Ascending aorta (tissue), 2 donors: ENCODE data around the gene BCL3. TPM values are rescaled to one million over a fixed set of nuclear protein-coding genes. Genes with fewer than 3 reads are reported as not detected.

Source experiments
- DNase-seq, 2 donors: peaks; one replicate each; pipeline ENCODE4 v3.0.0-alpha.2; 2019; ENCODE audit warnings: low spot score in 2 of 2
- H3K27ac ChIP-seq, 2 donors: fragments of 200-600 bp; sonication (generic); one replicate each; pipeline ENCODE4 v1.5.1; 2016 to 2017; ENCODE audit warnings: mild to moderate bottlenecking in 1 of 2
- H3K27me3 ChIP-seq: fragments of 200-600 bp; sonication (generic); one replicate; pipeline ENCODE4 v1.5.1; 2017
- H3K36me3 ChIP-seq, 2 donors: fragments of 200-600 bp; sonication (generic); one replicate each; pipeline ENCODE4 v1.5.1; 2016
- H3K4me1 ChIP-seq, 2 donors: fragments of 200-600 bp; sonication (generic); one replicate each; pipeline ENCODE4 v1.5.1; 2016 to 2017; ENCODE audit warnings: mild to moderate bottlenecking in 1 of 2
- H3K4me3 ChIP-seq, 2 donors: fragments of 200-600 bp; sonication (generic); one replicate each; pipeline ENCODE4 v1.5.1; 2016 to 2017; ENCODE audit warnings: mild to moderate bottlenecking in 1 of 2
- H3K9me3 ChIP-seq, 2 donors: fragments of 200-600 bp; sonication (generic); one replicate each; pipeline ENCODE4 v1.5.1; 2016
- intact Hi-C: fragments of 100-400 bp; cut with DNase I; formaldehyde crosslinking; loops from one replicate; pipeline ENCODE4 v1.15.1; 2023
- total RNA-seq: library from RNA; depleted of rRNA; stranded (reverse); fragments of >200 nt; gene quantifications from one replicate; pipeline ENCODE4 v1.1.0, GENCODE V29; 2016
- TF ChIP-seq, protein P1 (sequence below), 3 experiments: fragments of 200-600 bp in 2 of 3; fragments of 450-650 bp in 1 of 3; sonication (generic) in 2 of 3; IDR thresholded peaks; one replicate each; pipeline ENCODE4 v1.5.1; 2016 to 2019; ENCODE audit warnings: antibody characterized with exemption in 3 of 3, mild to moderate bottlenecking in 1 of 3, moderate library complexity in 1 of 3

BCL3 gene
- total RNA-seq, 1 donor from 2014 or later: 66.2 TPM

DNA sequence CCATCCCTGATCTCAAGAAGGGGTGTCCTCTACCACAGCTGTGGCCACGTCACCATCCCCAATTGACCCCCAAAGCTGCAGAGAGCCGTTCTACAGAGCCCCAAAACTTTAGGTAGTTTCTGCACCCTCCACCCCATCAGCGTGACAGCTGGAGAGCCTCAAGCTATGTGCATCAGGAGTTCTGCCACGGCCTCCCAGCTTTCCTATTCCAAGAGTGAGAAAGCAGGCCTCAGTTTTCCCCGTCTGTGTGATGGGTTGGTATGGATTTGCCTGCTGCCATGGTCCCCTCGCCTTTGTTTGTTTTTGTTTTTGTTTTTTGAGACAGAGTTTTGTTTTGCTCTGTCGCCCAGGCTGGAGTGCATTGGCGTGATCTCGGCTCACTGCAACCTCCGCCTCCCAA is 1.5 kb downstream of the BCL3 start:
- Histone ChIP-seq H3K4me1 (peaks cover 19 to 41% of the 10 kb centered on the region in 2 donors), H3K36me3 (peaks cover 4 to 6% of the 10 kb centered on the region in 2 donors), H3K4me3 (peak overlapping the region; percentile 75 to 83), H3K27ac (peak overlapping the region; percentile 82 to 85), H3K27me3 (no peaks in the 10 kb centered on the region), H3K9me3 (no peaks in the 10 kb centered on the region)
- DNase-seq: no peak
- intact Hi-C loops: no loop called here
- TF ChIP-seq, protein P1, sequence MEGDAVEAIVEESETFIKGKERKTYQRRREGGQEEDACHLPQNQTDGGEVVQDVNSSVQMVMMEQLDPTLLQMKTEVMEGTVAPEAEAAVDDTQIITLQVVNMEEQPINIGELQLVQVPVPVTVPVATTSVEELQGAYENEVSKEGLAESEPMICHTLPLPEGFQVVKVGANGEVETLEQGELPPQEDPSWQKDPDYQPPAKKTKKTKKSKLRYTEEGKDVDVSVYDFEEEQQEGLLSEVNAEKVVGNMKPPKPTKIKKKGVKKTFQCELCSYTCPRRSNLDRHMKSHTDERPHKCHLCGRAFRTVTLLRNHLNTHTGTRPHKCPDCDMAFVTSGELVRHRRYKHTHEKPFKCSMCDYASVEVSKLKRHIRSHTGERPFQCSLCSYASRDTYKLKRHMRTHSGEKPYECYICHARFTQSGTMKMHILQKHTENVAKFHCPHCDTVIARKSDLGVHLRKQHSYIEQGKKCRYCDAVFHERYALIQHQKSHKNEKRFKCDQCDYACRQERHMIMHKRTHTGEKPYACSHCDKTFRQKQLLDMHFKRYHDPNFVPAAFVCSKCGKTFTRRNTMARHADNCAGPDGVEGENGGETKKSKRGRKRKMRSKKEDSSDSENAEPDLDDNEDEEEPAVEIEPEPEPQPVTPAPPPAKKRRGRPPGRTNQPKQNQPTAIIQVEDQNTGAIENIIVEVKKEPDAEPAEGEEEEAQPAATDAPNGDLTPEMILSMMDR (IDR thresholded peaks at IDR 0.05): no peak

DNA sequence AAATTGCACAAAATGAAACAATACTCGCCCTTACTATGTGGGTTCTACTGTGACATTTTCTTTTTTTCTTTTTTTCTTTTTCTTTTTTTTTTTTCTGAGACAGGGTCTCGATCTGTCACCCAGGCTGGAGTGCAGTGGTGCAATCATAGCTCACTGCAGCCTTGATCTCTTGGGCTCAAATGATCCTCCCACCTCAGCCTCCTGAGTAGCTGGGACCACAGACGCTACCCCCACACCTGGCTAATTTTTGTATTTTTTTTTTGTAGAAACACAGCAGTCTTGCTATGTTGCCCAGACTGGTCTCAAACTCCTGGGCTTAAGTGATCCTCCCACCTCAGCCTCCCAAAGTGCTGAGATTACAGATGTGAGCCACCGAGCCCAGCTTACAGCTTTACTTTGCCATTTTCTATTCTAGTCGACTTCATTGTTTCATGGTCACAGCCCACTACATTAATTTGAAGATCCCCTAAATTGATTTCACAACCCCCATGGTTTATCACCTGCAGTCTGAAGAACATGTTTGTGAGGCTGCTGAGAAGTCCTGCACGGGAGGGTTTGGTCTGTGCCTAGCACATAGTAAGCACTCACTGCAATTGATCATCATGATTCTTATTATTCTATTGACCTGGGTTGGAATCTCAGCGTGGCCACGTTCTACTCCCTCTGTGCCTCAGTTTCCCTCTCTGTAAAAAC is 3.8 kb downstream of the BCL3 start:
- TF ChIP-seq, protein P1 (IDR thresholded peaks at IDR 0.05): no peak
- Histone ChIP-seq H3K4me1 (peaks cover 22 to 57% of the 10 kb centered on the region in 2 donors), H3K9me3 (no peaks in the 10 kb centered on the region), H3K36me3 (peaks cover 4 to 6% of the 10 kb centered on the region in 2 donors), H3K27me3 (no peaks in the 10 kb centered on the region), H3K27ac (peak overlapping the region; percentile 84 to 91), H3K4me3 (peak overlapping the region; percentile 41 to 57)
- intact Hi-C loops: no loop called here
- DNase-seq: no peak

DNA sequence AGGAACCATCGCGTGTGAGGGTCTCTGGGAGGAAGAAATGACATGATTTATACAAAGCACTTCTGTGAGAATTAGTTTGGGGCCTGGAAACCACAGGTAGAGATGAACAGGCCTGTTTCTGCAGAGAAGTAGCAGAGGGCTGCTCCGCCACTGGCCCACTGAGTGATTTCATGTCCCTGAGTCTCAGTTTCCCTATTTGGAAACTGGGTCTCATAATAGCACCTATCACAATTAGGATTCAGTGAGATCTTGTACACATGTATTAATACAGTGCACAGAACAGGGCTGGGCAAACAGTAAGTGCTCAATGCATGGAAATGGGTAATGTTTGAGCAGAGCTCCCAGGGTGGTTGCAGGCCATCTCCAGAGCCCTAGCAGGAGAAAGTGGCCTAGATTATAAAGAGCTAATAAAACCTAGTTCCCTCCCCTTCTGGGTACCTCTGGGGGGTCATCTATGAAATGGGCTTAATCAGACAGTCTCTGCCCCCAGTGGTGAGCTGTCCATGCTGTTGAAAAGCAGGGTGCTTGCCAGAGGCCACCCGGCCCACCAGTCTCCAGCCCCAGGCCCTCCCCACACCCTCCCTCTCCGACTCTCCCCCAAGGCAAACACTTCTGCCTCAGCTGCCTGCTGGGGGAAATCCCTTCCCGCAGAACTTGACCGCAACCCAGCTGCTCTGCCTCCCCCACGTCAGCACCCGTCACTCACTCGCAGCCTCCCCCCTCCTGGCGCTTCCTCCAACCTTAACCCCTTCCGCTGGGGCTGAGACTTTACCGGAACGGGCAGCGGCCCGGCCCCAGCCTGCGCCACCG is 4.5 kb downstream of the BCL3 start:
- intact Hi-C loops: no loop called here
- DNase-seq: peak; percentile 86 to 94
- TF ChIP-seq, protein P1 (IDR thresholded peaks at IDR 0.05): no peak
- peak overlapping the region; percentile 41 to 57 for H3K4me3 ChIP-seq
- H3K27ac ChIP-seq: peak overlapping the region; percentile 84 to 91
- H3K4me1 ChIP-seq: peaks cover 22 to 59% of the 10 kb centered on the region in 2 donors
- H3K9me3 ChIP-seq: no peaks in the 10 kb centered on the region
- peaks cover 4 to 6% of the 10 kb centered on the region in 2 donors for H3K36me3 ChIP-seq
- no peaks in the 10 kb centered on the region for H3K27me3 ChIP-seq

GRCh38 chr19:44753626-44753931 is 5.1 kb downstream of the BCL3 start:
- H3K4me3 ChIP-seq: peak overlapping the region; percentile 41 to 57
- H3K9me3 ChIP-seq: no peaks in the 10 kb centered on the region
- H3K27me3 ChIP-seq: no peaks in the 10 kb centered on the region
- TF ChIP-seq, protein P1 (IDR thresholded peaks at IDR 0.05): no peak
- intact Hi-C loops: no loop called here
- H3K27ac ChIP-seq: peak overlapping the region; percentile 84 to 91
- peaks cover 4 to 6% of the 10 kb centered on the region in 2 donors for H3K36me3 ChIP-seq
- DNase-seq: no peak
- H3K4me1 ChIP-seq: peaks cover 22 to 63% of the 10 kb centered on the region in 2 donors

DNA sequence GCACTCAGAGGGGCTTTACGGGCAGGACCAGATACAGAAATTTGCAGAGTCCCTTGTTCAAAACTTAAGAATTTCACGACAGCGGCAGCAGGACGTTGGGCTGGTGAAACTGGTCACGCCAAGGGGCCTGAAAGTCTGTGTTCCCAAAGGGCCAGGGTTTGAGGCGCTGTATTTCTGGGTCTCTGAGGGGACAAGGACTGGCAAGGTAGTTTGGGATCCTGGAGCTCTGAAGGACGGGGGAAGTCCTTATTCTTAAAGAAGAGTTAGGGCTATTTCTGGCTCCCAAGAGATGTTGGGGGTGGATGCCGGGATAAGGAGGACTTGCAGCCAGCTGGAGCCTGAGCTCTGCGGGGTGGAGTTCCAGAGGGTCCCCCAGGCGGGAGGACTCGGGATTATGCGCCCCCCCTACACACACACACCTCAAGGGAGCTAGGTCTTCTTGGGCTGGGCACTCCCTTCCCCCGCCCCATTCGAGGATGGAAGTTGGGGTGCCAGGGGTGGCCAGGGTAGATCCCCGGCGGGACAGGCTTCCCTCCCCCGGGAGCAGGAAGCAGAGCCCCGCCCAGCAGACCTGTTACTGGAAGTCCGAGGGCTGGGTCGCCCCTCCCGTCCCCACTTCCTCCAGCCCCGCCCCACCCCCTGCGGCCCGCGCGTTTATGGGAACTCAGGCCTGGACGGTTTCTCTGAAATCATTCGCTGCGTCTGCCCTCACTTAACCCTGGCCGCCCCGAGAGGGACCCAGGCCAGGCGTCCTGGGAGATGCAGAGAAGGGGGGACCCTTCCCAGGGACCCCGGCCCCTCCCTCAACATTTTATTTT is 5.6 kb downstream of the BCL3 start:
- Histone ChIP-seq H3K27me3 (no peaks in the 10 kb centered on the region), H3K9me3 (no peaks in the 10 kb centered on the region), H3K4me3 (peak overlapping the region; percentile 41 to 57), H3K36me3 (peaks cover 7 to 10% of the 10 kb centered on the region in 2 donors), H3K4me1 (peaks cover 22 to 63% of the 10 kb centered on the region in 2 donors), H3K27ac (peak overlapping the region; percentile 84 to 91)
- intact Hi-C loops: no loop called here
- peak; percentile 78 to 95 for DNase-seq
- TF ChIP-seq, protein P1 (IDR thresholded peaks at IDR 0.05): no peak
